GM18502 (cell line): ENCODE data around the gene FOSL2.

ENCODE experiments used
- ATAC-seq: cut with Tn5 transposase; IDR thresholded peaks from one replicate; pipeline ENCODE4 v1.9.1; 2021; ENCODE audit warnings: mild to moderate bottlenecking; ENCODE audit not compliant: unreplicated experiment, poor library complexity

The FOSL2 gene

DNA sequence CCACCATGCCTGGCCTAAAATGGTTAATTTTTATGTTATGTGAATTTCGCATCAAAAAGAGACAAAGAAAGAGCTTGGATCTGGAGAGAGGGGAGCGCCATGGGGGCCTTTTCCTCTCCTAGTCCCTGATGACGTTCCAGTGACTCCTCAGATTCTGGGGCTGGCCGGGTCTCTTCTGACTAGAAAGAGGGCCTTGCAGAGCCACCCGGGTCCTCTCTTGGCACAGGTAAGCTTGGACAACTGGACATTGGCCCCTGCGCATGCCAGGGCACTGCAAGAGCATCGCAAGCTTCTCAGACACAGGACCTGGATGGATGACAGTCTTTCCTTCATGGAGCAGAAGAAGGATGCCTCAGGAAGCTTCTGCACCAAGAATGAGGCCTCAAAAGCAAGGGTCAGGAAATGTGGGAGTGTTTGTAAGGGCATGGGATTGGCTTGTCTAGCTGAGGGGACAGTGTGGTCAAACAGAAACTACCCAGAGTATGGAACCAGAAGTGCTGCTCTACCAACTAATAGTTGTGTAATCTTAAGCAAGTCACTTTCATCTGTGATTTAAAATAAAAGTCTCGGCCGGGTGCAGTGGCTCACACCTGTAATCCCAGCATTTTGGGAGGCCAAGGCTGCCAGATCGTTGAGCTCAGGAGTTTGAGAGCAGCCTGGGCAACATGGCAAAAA, 35.2 kb downstream of the FOSL2 start:
- ATAC-seq, result no peak

DNA sequence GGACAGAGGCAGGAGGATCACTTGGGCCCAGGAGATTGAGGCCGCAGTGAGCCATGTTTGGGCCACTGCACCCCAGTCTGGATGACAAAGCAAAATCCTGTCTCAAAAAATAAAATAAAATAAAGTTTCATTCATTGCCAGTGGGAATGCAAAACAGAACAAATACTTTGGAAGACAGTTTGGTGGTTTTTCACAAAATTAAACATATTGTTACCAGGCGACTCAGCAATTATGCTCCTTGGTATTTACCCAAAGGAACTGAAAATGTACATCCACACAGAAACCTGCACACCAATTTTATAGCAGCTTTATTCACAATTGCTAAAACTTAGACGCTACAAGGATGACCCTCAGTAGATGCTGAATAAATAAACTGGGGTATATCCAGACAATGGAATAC, 35.8 kb downstream of the FOSL2 start:
- no peak for ATAC-seq

DNA sequence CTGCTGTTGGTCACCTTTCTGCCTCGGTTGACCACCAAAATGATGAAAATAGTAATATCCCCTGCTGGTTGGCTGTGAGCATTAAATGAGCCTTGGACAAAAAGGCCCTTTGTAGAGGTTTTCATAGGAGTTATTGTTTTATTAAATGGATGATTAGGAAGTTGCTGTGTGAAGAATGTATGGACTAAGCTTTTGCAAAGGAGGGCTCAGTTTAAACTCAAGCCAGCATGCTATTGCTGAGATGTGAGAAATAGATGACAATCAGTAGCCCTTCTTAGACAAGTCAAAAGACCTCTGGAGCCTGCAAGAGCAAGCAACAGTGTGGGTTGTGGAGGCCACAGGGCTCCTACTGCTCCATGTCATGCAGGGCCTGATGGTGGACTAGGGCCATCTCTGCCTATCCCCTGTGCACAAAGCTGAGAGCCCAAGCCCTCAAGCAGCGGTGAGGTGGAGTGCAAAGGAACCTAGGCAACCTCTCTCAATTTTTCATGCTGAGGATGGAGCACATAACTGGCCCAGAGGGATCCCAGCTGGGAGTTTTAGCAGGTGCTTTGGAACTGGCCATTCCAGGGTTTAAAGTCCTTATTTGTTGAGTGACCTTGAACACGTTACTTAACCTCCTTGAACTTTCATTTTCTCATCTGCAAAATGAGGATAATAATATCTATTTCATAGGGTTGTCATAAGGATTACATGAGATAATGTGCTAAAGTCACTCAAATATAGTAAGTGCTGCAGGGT, 37.1 kb downstream of the FOSL2 start:
- ATAC-seq, result no peak

DNA sequence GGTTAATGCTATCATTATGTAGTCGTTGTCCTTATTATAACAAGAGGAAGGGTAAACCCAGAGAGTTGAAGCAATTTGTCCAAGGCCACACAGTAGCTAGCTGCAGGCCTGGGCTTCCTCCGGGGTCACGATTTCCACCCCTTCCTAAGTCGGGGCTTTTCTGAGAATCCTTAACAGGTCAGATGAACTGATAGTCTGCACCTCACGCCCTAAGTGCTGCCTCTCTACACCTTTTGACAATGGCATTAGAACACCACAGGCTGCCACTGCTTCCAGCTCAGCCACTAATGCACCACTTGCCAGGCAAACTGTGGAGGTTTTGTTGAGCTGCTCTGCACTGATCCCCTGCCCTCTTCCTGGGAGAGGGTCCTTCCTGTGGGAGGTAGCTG, 37.7 kb downstream of the FOSL2 start:
- ATAC-seq, result no peak

DNA sequence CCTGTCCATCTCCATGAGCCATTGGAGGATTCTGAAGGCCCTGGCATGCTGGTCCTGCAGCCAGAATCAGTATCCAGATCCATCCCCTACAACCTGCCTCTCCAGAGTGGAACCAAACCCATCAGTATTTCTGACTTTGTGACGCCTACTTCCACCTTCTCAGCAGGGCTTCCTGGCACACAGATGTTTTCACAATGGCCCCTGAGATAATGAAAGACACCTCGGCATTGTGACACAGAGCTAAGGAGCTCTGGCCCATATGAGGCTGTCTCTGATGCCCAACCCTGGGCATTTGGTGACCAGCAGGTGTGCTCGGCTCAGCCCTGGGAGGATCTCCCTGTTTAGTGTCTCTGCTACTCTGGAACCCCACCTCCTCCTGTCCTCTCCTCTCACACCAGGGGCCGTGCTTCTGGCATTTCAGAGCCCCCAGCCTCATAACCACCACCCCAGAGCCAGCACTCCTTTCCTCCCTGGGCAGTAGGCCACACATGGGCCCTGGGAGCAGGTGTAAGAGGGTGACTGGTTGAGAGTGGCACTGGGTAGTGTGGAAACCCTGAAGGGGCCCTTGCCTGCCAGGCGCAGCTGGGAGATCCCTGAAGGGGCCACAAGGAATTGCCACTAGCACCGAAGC, 38.2 kb downstream of the FOSL2 start:
- no peak for ATAC-seq

DNA sequence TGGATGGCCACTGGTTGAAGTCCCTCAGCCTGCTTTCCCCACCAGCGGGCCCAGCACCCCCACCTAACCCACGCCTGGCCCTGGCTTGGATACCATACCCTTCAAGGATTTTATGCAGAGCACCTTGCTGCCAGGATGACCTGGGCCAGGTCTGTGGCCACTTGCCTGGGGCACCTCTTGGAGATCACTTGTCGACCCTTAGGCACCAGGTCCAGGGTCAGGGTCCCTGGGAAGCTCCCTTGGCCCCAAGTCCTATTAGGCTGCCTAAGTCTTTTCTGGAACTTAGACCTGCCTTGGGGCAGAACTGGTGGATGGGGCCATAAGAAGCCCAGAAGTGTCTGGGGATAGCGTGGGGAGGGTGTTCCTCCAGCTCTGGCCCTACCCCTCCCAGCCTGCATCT, 39.1 kb downstream of the FOSL2 start:
- ATAC-seq, result no peak

DNA sequence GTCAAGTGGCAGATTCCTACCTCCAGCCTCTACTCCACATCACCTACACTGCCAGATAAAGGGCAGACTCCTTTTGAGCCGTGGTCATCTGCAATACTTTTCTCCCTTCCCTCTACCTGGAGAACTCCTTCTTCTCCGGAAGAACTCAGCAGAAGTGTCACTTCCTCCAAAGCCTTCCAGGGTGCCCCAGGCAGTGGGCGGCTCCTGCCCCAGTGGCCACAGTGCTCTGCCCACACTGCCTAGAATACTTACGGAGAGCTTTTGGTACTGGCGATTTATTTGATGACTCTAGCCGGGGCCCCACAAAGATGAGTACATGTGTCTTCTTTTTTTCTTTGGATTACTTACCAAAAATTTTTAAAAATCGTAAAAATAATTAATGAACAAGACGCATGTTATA, 39.7 kb downstream of the FOSL2 start:
- ATAC-seq, result no peak

DNA sequence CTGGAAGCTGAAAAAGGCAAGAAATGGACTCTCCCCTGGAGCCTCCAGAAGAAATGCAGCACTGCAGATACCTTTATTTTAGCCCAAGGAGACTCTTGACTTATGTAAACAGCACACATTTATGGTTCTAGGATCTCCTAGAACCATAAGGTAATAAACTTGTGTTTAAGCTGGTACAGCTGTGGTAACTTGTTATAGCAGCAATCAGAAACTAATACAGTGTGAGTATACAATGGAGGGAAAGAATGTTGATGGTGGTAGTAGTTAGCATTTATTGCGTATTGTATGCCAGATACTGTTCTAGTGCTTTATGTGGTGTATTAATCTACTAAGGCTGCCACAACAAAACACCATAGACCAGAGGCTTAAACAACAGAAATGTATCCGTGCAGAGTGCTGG, 40.6 kb downstream of the FOSL2 start:
- no peak for ATAC-seq

DNA sequence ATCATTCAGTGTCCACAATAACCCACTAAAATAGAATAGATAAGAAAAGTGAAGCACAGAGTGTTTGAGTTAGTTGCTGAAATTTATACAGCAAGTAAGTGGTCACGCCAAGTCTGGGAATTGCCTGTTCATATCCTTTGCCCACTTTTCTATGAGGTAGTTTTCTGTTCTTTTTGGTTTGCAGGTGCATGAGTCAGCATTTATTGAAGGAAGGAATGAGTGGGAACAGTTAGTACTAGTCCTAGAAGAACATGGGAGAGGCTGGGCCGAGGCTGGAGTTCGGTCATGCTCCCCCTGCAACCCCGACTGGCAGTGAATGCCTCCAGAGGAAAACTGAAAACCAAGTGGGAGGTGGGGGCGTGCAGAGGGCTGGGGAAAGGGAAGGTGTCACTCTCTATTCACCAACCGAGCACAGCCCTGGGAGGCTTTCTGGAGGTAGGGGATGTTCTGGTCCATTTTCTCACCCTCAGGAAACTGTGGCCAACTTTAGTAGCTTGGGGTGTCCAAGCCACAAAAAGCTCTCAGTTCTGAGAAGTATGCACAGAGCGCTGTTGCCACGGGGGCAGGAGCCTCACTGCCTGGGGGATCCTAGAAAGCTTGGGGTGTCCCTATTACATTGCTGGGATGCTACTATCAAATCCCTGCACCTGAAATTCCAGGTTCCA, 41.4 kb downstream of the FOSL2 start:
- no peak for ATAC-seq

DNA sequence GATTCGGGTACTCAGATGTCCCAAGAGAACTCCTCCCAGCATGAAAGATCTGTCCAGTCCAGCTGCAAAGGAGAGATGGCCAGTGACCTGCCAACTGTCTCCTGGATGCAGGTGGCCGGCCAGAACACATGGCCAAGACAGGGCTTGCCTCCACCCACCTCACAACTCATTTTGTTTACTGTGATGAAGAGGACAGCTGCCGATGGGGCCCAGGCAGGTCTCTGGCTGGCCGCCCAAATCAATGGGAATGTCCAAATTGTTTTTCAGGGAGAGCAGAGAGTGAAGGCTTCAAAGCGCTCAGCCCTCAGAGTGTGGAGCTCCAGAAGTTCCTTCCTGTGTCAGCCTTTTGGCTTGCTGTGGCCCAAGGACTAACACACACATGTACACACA, 41.9 kb downstream of the FOSL2 start:
- no peak for ATAC-seq

DNA sequence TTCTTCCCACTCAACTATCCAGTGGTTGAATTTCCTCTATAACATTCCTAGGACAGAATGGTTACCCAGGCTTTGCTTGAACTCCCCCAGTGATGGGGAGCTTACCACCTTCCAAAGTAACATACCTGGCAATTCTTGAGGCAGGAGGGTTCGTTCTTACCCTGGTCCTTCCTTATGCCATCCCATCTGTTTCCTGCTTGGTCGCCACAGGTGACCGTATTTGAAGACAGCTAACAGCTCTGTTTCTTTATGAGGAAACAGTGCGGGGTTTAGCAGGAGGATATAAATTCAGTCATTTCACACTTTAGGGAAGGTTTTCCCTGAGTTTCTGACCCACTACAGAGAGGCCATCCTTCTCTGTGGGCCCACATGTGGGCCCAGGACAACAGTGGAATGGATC, 42.6 kb downstream of the FOSL2 start:
- no peak for ATAC-seq

DNA sequence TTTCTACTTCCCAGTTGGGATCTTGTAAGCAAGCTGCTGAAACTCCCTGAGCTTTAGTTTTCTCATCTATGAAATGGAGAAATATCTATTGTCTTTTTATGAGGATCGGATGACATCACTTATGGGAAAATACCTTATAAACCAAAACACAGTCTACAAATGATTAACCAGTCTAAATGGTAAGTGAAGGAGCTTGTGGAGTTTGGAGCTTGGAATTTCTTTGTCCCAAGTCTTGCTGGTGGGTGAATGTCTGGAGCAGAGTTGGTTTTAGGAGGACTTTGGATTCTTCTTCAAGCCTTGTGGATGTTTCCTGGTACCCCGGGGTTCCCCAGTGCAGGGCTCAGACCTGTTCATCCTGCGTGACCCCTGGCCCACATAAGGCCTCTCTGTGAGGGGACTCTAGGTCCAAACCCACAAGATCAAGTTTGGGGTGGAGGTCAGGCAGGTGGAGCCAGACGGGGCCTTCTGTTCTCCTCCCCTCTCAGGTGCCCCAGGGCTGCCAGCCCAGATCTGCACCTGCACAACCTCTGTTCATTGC, 43.2 kb downstream of the FOSL2 start:
- no peak for ATAC-seq

DNA sequence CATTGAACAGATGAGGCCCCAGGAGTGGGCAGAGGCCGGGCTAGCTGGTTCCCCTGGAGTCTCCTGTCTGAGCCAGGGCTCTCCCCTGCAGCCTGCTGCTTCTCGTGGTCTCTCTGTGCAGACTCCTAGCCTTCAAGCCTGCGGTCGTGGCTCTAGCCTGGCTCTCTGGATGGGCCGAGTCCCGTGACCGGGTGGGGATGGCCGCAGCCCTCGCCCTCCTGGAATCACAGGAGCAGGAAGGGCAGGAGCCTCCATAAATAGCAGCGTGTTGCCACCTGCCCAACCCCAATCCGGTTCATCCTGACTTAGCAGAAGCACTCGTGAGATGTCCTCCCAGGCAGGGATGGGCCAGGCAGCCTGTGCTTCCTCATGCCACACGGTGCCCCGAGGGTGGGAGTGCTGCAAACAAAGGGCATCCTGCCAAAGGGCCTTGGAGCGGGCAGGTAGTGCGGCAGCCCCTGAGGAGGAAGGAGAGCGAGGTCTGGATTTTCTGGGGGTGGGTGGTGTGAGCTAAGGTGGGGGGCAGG, 43.9 kb downstream of the FOSL2 start:
- no peak for ATAC-seq

DNA sequence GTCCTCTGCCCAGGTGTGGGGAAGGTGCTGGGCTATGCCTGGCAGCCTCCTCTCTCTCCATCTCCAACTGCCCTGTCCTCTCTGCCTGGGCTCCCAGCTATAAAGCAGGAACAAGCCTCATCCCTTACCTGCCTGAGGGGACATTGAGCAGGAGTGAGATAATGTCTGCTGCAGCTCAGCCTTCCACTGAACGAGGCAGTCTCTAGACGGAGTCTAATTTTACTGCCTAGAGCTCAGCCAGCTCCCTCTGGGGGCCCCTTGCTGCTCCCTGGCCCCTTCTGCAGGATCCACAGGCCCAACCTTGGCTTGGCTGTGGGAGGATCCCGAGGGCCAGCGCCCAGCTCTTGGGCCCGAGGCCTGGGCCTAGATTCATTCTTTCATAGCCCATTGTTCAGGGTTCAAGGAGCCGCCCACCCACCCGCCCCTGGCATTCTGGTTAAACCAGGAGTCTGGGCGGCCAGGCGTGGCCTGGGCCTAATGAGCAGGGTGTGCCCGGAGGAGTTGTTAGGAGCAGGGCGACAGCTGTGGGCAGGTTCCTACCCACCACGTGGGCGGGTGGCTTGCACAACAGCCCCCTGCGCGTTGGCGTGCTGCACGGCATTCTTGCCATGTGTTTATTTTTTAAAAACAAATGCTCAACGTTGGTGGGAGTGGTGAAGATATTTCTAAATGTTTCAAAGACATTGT, 44.6 kb downstream of the FOSL2 start:
- no peak for ATAC-seq

DNA sequence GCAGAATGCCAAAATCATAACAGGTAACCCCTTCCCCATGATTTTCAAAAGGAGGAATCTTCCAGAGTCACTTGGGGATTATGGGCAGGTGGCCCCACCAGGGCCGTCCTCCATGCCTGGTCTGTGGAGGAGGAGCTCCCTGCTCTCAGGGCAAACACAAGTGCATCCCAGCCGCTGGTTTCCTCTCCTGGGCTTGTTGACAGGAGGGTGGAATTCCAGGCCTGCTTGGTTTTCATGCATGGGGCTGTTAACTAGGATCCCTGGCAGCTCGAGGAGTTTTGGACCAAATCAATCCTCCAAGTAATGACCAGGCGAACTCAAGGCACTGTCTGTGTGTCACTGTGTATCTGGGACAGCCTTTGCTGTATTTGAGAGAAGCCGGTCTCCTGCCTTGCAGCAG, 45.3 kb downstream of the FOSL2 start:
- ATAC-seq, result no peak

DNA sequence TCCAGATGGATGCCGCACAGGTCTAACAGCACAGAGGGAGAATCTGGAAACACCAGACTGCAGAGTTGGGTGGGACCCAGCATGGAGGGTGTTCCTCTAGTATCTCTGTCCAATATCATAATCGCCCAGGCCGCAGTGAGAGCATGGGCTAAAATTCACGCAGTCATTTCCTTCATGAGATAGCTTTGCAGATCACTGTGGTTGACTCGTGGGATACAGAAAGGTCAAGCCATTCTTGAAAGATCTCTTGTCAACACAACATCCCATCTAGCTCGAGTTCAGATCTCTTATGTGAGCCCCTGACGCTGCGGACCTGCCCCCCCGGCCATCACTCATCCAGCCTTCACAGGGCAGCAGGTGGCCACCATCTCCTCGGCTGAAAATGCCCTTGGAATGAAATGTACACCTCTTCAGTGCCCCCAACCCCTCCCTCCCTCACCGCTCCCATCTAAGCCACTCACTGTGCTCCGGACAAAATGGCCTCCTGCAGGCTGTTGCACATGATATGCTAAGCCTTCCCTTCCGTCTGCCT, 45.9 kb downstream of the FOSL2 start:
- no peak for ATAC-seq

DNA sequence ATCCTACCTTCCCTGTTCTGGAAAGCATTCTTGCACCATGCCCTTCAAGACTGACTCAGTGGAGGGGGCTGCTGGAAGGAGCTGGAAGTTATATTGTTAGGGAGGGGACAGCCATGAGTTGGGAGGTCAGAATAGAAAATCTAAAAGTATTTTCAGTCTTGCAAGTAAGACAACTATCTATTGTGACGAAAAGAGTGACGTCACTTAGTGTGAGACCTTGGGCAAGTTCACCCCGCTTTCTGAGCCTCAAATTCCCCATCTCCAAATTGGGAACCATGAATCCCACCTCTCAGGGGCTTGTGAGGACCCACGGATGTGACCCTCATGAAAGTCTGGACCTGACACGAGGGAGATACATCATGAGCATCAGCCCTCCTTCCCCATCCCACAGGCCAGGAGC, 46.5 kb downstream of the FOSL2 start:
- no peak for ATAC-seq

DNA sequence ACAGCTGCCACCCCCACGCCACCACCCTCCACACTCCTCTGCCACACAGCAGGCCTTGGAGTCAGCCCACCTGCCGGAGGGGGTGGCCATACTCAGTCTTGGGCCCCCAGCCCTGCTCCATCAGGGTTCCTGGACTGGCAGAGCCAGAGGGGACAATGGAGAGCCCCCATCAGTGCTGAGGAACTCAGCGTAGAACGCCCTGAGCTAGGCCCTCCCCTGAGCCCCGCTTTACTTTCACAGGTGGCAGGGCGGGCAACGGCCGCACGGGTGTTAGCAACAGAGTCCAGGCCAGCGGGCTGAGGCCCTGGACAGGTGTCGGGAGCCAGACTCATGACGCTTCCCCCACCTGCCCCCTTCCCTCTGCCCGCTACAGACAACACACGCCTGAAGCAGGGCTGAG, 47.1 kb downstream of the FOSL2 start:
- ATAC-seq, result no peak

DNA sequence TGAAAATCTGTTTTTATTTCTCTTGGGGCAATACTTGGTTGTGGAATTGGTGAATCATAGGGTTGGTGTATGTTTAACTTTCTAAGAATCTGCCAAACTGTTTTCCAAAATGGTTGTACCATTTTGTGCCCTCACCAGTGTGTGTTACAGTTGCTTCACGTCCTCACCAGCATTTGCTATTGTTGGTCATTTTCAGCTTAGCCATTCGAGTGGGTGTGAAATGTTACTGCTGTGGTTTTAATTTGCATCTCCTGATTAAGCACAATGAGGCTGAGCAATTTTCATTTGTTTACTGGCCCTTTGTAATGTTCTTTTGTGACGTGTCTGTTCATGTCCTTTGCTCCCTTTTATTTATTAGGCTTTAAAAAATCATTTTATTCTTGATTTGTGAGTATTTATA, 49.7 kb downstream of the FOSL2 start:
- no peak for ATAC-seq

DNA sequence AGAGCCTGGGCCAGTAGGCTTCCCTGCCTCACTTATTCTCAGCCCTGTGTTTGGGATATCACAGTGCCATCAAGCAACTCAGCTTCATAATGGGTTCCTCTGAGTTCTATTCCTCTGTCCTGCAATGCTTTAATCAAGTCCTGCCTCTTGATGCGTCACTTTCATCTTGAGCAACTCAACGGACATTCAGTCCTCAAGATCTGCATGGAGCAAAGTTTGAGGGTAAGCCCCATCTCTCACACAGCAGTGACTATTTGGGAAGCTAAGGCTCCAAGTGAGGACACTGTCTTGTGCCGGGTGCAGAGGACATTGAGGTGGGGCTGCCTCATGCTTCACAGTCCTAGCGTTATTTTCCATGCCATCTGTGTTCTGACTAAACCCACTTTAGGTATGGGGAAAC, 52.3 kb downstream of the FOSL2 start:
- no peak for ATAC-seq
